ENCODE data around the gene ZFPM1.
A peak's percentile ranks its signal among the peaks of the same experiment; 100 is the strongest.
"Not testable (repeated sequence)": the region's sequence is repeated elsewhere in the genome, so short reads cannot be mapped to it uniquely, and the experiment has no call there.

The ZFPM1 gene

DNA sequence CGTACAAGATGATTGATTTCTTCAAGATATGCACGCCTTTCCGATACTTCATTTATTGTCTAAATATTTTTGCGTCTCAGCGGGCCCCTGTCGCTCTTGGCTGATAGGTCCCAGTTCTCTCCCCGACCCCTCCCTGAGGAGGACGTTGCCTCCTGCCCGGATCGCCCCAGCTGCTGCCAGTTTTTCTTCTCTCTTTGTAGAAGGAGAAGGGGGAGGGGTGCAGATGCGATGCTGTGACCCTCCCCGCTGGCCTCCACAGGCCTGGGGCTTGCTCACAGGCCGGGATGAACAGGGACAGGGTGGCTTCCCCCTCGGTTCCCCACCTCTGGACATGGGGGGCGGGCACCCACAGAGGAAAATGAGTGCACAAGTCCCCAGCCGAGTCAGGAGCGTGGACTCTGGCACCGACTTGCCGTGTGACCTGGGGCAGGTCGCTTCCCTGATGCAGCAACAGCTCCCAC lies 63.6 kb downstream of the ZFPM1 start:
- DNase-seq, result no peak

DNA sequence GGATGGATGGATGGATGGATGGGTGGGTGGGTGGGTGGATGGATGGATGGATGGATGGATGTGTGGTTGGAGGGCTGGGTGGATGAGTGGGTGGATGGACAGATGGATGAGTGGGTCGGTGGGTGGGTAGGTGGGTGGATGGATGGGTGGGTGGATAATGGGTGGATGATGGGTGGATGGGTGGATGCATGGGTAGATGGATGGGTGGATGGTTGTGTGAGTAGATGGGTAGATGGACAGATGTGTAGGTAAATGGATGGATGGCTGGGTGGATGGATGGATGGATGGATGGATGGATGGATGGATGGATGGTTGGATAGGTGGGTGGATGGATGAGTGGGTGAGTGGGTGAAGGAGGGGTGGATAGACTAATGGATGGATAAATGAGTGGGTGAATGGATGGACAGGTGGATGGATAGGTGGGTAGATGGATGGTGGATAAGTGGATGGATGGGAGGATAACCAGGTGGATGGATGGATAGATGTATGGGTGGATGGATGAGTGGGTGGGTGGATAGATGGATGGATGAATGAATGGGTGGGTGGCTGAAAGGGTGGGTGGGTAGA lies 64.2 kb downstream of the ZFPM1 start:
- DNase-seq, result not testable (repeated sequence)

DNA sequence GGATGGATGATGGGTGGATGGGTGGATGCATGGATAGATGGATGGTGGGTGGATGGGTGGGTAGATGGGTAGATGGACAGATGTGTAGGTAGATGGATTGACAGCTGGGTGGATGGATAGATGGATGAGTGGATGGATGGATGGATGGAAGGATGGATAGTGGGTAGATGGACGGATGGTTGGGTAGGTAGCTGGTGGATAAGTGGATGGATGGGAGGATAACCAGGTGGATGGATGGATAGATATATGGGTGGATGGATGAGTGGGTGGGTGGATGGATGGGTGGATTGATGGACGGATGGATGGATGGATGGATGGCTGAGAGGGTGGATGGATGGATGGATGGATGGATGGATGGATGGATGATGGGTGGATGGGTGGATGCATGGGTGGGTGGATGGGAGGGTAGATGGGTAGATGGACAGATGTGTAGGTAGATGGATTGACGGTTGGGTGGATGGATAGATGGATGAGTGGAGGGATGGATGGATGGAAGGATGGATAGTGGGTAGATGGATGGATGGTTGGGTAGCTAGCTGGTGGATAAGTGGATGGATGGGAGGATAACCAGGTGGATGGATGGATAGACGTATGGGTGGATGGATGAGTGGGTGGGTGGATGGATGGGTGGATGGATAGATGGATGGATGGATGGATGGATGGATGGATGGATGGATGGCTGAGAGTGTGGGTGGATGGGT lies 65.5 kb downstream of the ZFPM1 start:
- not testable (repeated sequence) for DNase-seq

DNA sequence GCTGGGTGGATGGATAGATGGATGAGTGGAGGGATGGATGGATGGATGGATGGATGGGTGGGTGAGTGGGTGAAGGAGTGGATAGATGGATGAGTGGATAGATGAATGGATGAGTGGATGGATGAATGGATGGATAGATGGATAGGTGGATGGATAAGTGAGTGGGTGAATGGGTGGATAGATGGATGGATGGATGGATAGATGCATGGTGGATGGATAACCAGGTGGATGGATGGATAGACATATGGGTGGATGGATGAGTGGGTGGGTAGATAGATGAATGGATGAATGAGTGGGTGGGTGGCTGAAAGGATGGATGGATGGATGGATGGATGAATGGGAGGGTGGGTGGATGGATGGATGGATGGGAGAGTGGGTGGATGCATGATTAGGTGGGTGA lies 66.2 kb downstream of the ZFPM1 start:
- no peak for DNase-seq

DNA sequence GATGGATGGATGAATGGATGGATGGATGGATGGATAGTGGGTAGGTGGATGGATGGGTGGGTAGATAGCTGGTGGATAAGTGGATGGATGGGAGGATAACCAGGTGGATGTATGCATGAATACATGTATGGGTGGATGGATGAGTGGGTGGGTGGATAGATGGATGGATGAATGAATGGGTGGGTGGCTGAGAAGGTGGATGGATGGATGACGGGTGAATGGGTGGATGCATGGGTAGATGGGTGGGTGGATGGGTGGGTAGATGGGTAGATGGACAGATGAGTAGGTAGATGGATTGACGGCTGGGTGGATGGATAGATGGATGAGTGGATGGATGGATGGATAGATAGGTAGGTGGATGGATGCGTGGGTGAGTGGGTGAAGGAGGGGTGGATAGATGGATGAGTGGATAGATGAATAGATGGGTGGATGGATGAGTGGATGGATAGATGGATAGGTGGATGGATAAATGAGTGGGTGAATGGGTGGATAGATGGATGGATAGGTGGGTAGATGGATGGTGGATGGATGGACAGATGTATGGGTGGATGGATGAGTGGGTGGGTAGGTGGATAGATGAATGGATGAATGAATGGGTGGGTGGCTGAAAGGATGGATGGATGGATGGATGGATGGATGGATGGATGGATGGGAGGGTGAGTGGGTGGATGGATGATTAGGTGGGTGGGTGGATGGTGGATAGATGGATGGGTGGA lies 67.0 kb downstream of the ZFPM1 start:
- DNase-seq, result no peak

DNA sequence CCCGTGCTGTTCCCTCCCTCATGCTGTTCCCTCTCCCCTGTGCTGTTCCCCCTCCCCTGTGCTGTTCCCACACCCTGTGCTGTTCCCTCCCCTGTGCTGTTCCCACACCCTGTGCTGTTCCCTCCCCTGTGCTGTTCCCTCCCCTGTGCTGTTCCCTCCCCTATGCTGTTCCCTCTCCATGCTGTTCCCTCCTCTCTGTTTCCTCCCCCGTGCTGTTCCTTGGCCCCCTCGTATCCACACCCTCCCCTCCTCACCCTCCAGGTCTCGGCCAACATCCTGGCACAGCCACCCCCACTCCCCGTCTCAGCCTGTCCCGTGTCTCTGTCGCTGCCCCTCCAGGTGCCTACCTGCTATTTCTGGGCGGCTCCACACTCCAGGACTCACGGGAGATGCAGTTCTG lies 68.6 kb downstream of the ZFPM1 start:
- no peak for DNase-seq

DNA sequence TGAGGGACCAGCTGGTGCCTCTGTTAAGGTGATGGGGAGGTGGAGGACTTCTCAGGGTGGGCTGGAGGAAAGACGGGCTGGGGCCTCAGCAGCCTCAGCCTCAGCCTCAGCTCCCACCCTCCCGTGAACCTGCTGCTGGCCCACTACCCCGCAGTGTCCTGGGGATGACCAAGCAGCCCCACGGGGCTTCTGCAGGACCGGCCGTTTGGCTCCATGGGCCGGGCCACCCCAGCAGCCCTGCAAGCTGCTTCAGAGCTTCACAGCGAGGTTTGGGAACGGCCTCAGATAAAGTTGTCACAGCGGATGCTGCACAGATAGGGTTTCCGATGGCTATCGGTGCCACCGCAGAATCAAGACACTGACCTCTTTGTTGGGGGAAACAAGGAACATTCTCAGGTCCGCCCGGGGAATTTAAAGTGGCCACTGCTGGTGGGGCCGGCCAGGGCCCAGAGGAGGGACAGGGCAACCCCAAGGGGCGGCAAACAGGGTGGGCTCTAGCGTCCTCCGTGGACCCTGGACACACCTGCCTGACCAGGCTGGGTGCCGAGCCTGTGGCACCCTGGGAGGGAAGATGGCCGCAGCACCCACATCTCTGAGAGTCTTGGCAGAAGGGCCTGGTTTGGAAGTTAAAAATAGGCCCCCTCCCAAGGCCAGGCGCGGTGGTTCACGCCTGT lies 69.3 kb downstream of the ZFPM1 start:
- DNase-seq, result no peak

DNA sequence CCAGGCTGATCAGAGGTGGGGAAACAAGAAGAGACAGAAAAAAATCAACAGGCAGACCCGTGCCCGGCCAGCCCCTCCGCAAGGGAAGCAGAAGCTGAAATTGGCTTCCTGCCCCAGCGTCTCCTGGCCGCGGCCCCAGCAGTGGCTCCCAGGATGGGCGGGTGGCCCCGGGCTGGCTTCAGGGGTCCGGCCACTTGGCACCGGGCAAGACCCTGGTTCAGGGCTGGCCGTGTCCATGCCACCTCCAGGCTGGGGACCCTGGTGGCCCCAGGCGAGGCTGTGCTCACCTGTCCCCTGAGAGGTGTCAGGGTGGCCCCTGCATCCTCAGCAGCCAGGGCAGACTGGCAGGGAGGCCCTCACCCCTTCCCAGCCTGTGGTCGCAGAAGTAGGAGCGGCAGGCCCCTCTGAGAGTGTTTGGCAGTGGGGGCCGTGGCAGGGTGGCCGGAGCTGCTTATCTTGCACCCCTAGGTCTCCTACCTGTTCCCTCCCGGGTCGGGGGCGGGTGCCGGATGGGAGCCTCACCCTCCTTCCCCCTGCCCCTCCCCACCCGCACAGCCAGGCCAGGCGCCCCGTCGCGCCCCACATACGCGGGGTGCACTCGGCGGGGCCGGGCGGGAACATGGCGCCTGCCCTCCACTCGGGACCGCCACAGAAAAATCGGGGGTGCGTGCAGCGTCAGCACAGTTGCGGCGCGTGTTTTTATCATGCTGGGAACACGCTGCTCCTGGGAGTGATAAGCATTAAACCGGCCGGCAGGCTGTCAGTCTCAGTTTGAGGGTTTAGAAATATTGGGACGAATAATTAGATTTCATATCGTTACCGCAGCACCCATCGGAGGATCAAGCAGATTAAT lies 70.5 kb downstream of the ZFPM1 start:
- DNase-seq, result no peak

DNA sequence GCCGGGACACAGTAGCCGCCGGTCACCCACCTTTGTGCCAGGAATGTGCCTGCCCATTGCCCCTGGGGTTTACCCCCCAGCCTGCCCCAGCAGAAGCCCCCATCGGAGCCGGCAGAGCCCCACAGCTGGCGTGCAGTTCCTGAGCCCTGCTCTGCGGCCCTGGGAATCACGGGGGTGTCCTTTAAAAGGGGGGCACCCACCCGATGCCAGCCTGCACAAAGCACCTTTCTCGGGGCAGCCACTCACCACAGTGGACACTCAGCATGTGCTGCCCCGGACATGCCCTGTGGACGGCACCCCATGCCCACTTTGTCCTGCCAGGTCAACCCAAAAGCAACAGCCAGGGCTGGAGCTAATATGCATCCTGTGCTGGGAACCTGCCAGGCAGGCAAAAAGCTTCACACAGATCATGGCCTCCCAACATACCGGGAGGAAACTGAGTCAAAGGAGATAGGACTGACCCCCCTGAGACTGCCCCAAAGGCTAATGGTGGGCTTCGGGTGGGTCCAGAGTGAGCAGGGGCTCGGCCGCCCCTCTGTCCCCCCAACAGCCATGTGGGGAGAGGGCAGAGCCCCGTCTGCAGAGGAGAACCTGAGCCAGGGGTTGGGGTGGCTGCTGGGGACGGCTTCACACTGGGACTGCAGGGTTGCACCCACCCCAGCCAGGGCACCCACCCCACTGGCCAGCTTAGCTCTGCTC lies 71.3 kb downstream of the ZFPM1 start:
- DNase-seq, result no peak

DNA sequence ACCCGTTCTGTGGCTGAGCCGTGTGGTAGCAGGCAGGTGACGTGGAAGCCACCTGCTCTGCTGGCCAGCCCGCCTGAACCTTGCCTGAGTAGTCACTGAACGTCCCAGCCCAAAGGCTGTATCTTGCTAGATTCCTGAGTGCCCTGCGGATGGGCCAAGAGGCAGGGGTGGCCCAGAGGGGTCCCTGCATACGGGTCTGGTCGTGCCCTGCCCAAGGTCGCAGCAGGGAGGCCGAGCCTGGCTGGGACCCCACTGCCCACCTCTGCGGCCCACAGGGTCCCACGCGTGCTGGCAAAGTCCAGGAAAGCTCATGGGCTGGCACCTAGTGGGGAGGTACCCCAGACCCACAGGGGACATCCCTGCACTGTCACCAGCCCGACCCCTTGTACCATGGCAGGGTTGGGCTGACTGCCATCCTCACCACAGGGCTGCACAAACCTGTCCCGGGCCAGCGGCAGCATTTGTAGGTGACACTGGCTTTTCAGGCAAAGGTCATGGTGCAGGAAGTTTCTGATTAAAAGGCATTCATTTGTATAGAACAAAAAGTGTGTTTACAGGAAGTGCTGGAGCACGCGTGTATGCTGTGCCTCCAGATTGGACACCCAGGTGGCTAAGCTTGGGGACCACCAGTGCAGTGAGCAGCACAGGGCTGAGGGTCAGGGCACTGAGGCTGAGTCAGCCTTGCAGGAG lies 72.0 kb downstream of the ZFPM1 start:
- no peak for DNase-seq

DNA sequence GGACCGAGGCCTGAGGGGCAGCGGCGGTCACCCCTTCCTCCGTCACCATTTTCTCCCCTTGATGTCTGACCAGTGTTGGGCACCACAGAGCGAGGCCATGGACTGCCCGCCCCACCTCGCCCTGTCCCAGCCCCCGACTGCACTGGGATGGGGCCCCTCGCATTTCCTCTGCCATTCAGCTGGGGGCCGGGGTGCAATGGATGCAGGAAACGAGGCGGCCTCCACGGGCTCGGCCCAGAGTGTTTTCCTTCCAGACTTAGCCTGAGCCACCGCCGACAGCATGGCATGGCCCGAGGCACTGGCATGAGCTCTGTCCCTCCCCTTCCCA lies 72.5 kb downstream of the ZFPM1 start:
- DNase-seq, result no peak

DNA sequence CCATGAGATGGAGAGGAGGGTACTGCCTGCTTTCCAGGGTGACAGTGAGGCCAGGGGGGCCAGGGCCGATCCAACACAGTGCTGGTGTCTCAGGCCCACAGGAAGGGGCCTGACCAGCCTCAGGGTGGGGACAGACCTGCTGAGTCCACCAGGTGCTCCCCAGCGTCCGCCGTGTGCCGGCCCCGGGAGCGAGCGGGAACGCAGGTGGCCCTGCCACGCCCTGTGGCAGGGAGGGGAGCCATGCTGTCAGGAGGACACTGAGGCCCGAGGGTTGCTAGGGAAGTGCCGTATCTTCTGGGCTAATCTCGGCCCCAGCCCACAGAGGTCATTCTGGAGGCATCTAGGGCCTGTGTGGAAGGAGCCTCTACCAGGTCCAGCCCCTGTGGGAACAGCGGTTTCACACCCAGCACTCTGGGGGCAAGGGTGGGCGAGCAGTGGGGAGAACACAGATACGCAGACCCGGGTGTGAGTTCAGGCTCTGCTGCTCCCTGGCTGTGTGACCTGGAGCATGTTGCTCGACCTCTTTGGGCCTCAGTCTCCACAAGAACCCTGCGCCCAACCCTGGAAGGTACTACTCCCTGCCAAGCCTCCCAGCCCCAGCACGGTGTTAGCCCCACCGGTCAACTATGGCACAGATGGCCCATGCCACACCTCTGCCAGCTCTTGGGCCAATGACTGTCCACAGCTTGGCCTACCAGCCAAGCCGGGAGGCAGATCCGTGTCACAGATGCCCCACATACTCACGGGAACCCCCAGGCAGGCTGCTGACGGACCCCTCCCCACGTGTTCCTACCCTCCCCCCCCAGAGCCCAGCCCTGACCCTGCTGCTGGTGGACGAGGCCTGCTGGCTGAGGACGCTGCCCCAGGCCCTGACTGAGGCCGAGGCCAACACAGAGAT lies 73.2 kb downstream of the ZFPM1 start:
- no peak for DNase-seq

DNA sequence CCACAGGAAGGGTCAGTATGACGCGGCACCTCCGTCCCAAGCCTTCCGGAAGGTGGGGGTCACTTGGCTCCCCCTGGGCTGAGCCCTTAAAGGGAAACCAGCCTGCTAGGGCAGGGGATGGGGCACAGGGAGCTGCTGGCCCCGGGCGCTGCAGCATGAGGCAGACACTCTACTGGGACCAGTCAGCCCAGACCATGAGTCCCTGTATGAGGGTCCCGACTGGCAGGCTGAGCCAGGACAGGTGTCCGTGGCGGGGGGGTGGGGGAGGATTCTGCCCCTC lies 73.8 kb downstream of the ZFPM1 start:
- no peak for DNase-seq

DNA sequence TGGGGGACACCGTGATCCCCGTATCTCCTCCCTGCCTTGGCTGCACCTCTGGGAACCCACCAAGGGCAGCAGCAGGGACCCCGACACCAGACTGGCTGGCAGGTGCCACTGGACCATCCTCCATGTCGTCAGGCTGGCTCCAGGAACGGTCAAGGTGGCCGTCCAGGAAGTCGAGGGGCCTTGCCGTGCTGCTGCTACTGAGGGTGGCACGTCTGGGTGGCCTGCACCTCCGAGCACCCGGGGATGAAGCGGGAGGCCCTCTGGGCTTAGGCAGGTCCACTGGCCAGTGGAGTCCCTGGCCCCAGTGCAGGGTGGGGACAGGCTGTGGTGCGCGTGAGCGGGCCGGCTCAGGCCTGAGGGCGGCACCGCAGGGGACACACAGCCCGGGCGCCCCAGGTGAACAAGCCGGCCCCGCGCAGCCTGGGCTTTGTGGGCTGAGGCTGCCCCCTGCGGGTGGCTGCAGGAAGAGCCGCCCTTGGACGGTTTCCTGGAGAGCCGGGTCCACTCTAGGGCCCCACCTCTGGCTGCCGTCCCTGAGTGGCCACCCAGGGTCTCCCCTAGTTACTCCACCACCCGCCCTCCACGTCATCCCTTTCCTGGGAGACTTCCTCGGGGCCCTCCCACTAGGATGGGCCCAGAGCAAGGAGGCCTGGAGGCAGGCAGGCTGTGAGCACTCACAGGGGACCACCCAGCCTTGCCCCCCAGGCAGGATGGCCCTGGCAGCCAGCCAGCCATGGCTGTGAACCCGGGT lies 74.3 kb downstream of the ZFPM1 start:
- DNase-seq, result peak; percentile 62 to 64

DNA sequence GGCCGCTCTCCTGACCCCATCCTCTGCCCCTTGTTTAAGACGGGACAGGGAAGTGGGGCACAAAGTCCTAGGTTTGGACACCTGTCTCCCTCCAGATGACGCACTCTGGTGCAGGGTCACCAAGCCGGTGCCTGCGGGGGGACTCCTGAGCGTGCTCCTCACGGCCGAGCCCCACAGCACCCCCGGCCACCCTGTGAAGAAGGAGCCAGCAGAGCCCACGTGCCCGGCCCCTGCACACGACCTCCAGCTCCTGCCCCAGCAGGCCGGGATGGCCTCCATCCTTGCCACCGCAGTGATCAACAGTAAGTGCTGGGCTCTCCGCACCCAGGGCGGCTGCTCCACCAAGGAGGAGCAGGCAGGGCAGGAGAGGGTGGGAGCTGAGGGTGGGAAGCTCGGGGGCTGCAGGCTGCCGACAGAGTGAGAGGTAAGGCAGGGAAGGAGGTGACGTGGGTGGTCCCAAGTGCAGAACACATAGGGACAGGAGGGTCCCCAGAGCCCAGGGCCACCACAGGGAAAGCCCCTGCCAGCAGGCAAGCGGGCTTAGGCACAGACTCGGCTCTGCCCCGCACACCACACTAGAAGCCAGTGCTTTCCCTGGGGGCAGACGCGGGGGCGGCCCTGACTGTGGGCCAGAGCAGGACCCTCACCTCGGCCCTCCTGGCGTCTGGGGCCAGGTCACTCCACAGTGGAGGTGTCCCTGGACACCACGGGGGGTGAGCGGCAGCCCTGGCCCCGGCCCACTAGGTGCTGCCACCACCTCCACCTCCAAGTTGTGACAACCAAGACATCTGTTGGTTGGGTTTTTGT lies 75.1 kb downstream of the ZFPM1 start:
- DNase-seq, result no peak

DNA sequence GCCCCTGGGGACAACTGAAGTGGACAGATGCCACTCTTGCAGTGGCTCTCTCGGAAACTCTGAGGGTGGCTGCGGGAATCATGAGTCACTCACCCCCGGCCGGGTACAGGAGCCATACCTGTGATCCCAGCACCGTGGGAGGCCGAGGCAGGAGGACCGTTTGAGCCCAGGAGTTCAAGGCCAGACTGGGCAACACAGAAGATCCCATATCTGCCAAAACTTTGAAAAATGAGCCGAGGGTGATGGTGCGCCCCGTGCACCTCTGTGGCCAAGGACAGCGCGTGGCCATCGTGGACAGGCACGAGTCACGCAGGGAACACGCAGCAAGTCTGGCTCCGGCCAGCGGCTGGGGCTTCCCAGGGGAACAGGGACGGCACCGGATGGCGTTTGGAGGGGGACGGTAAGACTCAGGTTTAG lies 75.8 kb downstream of the ZFPM1 start:
- no peak for DNase-seq

DNA sequence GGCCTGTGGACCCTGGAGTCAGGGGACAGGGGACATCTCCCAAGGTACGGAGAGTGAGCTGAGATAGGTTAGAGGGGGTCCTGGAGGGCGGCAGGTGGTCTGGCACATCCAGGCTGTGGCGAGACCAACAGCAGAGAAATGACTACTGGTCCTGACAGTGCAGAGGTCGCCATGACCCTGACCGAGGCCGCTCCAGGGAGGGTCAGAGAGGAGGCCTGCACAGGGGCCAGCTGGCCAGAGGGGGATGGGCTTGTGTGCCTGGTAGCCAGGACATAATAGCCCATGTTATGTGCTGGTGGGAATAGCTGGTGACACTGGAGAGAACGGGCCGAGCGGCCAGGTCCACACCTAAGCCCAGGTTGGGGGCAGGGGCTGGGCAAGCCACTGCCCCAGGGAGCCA lies 76.5 kb downstream of the ZFPM1 start:
- DNase-seq, result no peak

DNA sequence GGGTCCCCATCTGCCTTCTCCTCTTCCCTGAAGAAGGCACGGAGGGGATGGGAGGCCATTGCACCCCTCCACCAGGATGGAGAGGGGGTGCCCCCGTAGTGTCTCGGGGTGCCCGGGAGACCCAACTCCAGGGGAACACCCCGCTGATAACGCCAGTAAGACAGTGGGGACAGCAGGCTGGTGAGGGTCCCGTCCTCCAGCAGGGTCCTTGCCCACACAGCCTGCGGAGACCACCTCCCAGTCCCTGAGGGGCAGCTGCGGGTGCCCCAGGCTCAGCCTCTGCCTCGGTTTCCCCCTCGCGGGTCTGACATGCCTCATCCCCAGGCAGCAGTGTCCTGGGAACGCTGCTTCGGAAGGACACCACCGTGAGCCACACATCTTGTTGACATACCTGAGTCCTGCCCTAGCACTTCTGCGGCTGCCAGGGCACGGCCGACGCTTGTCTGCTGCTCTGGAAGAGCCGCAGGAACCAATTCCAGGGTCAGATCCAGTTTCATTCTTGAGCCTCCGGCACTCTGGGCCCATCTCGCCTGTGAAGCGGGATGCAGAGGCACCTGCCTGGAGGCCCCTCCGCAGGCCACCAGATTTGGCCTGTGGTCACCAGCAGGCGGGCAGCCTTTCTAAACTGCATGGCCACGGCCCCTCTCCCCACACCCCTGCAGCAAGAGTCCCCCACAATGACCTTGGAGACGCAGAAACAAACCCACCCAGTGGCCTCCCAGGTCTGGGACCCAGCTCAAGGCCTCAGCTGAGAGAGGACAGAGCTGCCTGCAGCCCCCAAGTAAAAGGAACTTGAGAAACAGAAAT lies 77.2 kb downstream of the ZFPM1 start:
- DNase-seq, result no peak

Measured in activated CD4-positive, alpha-beta T cell treated with anti-CD3 and anti-CD28 coated beads for 4 hours (primary cell).